Neural progenitor cell (in vitro differentiated cells): Measurements from ENCODE around the gene PTPRN2. TPM values are rescaled to one million over a fixed set of nuclear protein-coding genes. Genes with fewer than 3 reads are reported as not detected.

Experiments
- DNase-seq: peaks from one replicate; pipeline ENCODE4 v3.0.0-alpha.2; 2016; ENCODE audit warnings: low spot score
- H2AFZ ChIP-seq: fragments of 200-600 bp; sonication (generic); replicated peaks from 2 replicates; pipeline ENCODE4 v1.6.1; 2016; ENCODE audit warnings: antibody characterized with exemption
- H3F3A ChIP-seq: fragments of 200-600 bp; sonication (generic); 2 replicates; pipeline ENCODE4 v1.6.1; 2016; ENCODE audit warnings: antibody characterized with exemption, low read depth
- H3K27ac ChIP-seq: fragments of 200-600 bp; sonication (generic); 2 replicates; pipeline ENCODE4 v1.5.1; 2016; ENCODE audit warnings: mild to moderate bottlenecking
- H3K27me3 ChIP-seq: fragments of 200-600 bp; sonication (generic); 2 replicates; pipeline ENCODE4 v1.6.1; 2016; ENCODE audit warnings: mild to moderate bottlenecking, moderate library complexity
- H3K36me3 ChIP-seq: fragments of 200-600 bp; sonication (generic); 2 replicates; pipeline ENCODE4 v1.5.1; 2016
- H3K4me1 ChIP-seq: fragments of 200-600 bp; sonication (generic); 2 replicates; pipeline ENCODE4 v1.6.1; 2016; ENCODE audit warnings: mixed run types
- H3K4me2 ChIP-seq: fragments of 200-600 bp; sonication (generic); 2 replicates; pipeline ENCODE4 v1.6.1; 2016
- H3K4me3 ChIP-seq: fragments of 200-600 bp; sonication (generic); 2 replicates; pipeline ENCODE4 v1.5.1; 2016
- H3K79me2 ChIP-seq: fragments of 200-600 bp; sonication (generic); 2 replicates; pipeline ENCODE4 v1.6.1; 2016; ENCODE audit warnings: low read depth
- H3K9ac ChIP-seq: fragments of 200-600 bp; sonication (generic); 2 replicates; pipeline ENCODE4 v1.6.1; 2016
- H3K9me3 ChIP-seq: fragments of 200-600 bp; sonication (generic); 2 replicates; pipeline ENCODE4 v1.5.1; 2016; ENCODE audit warnings: low read depth
- H4K20me1 ChIP-seq: fragments of 200-600 bp; sonication (generic); 2 replicates; pipeline ENCODE4 v1.6.1; 2016; ENCODE audit warnings: low read depth
- H3K27ac Mint-ChIP-seq: 3 replicates; pipeline ENCODE4 v1.8.0; 2021; ENCODE audit warnings: mixed read lengths
- H3K27me3 Mint-ChIP-seq: 2 replicates; pipeline ENCODE4 v1.8.0; 2022; ENCODE audit warnings: low read depth, mild to moderate bottlenecking, inconsistent platforms, moderate library complexity, mixed read lengths; ENCODE audit not compliant: insufficient read depth
- H3K36me3 Mint-ChIP-seq: 3 replicates; pipeline ENCODE4 v1.8.0; 2021; ENCODE audit warnings: mixed read lengths
- H3K4me1 Mint-ChIP-seq: 3 replicates; pipeline ENCODE4 v1.8.0; 2021; ENCODE audit warnings: mixed read lengths
- H3K4me3 Mint-ChIP-seq: 3 replicates; pipeline ENCODE4 v1.8.0; 2021; ENCODE audit warnings: mild to moderate bottlenecking, moderate library complexity, mixed read lengths
- H3K9me3 Mint-ChIP-seq: 3 replicates; pipeline ENCODE4 v1.8.0; 2020; ENCODE audit warnings: mixed read lengths
- CTCF ChIP-seq: fragments of 200-600 bp; sonication (generic); IDR thresholded peaks from 2 replicates; pipeline ENCODE4 v1.5.1; 2017; ENCODE audit warnings: antibody characterized with exemption, mild to moderate bottlenecking
- EZH2 ChIP-seq: fragments of 200-600 bp; sonication (generic); IDR thresholded peaks from 2 replicates; pipeline ENCODE4 v1.6.1; 2017; ENCODE audit warnings: antibody characterized with exemption, mild to moderate bottlenecking, moderate library complexity
- EZH2phosphoT487 ChIP-seq: fragments of 200-600 bp; sonication (generic); IDR thresholded peaks from 2 replicates; pipeline ENCODE4 v1.6.1; 2017; ENCODE audit warnings: antibody characterized with exemption
- total RNA-seq: library from RNA; depleted of rRNA; stranded (reverse); fragments of >200 nt; gene quantifications from 2 replicates; pipeline ENCODE4 v1.2.3, GENCODE V29; 2015; ENCODE audit warnings: low replicate concordance

PTPRN2 gene
- total RNA-seq, 1 donor from 2014 or later: 3.0 TPM

GRCh38 chr7:157640144-157640543 is 947.5 kb downstream of the PTPRN2 start:
- Histone ChIP-seq H4K20me1 (no peaks in the 10 kb centered on the region), H3K79me2 (no peaks in the 10 kb centered on the region), H3K4me1 (no peaks in the 10 kb centered on the region), H2AFZ (no peak overlapping the region), H3K36me3 (peaks cover 3% of the 10 kb centered on the region), H3K9ac (no peak overlapping the region), H3K27ac (no peak overlapping the region), H3K9me3 (peaks cover 12% of the 10 kb centered on the region), H3K4me2 (no peak overlapping the region), H3F3A (no peaks in the 10 kb centered on the region), H3K4me3 (no peak overlapping the region), H3K27me3 (peaks cover 30% of the 10 kb centered on the region)
- peaks cover 11% of the 10 kb centered on the region for H3K27me3 Mint-ChIP-seq
- peaks cover 43% of the 10 kb centered on the region for H3K9me3 Mint-ChIP-seq
- no peak for DNase-seq
- peaks cover 82% of the 10 kb centered on the region for H3K36me3 Mint-ChIP-seq
- no peak overlapping the region for H3K4me3 Mint-ChIP-seq
- peaks cover 19% of the 10 kb centered on the region for H3K4me1 Mint-ChIP-seq
- H3K27ac Mint-ChIP-seq: no peak overlapping the region
- no peak for TF ChIP-seq CTCF

GRCh38 chr7:157638563-157638962 is 949.1 kb downstream of the PTPRN2 start:
- TF ChIP-seq EZH2 (no peak), EZH2phosphoT487 (no peak), CTCF (no peak)
- Mint-ChIP-seq H3K36me3 (peaks cover 88% of the 10 kb centered on the region), H3K9me3 (peaks cover 34% of the 10 kb centered on the region), H3K27ac (no peak overlapping the region), H3K4me3 (no peak overlapping the region), H3K27me3 (peaks cover 11% of the 10 kb centered on the region), H3K4me1 (peaks cover 30% of the 10 kb centered on the region)
- Histone ChIP-seq H3K9me3 (peaks cover 12% of the 10 kb centered on the region), H2AFZ (no peak overlapping the region), H3K27ac (no peak overlapping the region), H3K4me2 (no peak overlapping the region), H3K79me2 (no peaks in the 10 kb centered on the region), H3K4me3 (no peak overlapping the region), H3K4me1 (no peaks in the 10 kb centered on the region), H3F3A (no peaks in the 10 kb centered on the region), H3K36me3 (peaks cover 3% of the 10 kb centered on the region), H4K20me1 (peaks cover 2% of the 10 kb centered on the region), H3K9ac (no peak overlapping the region), H3K27me3 (peaks cover 36% of the 10 kb centered on the region)
- no peak for DNase-seq

GRCh38 chr7:157637216-157637949 is 950.2 kb downstream of the PTPRN2 start:
- H3K4me2 ChIP-seq: no peak overlapping the region
- TF ChIP-seq CTCF: no peak
- TF ChIP-seq EZH2: no peak
- no peak for TF ChIP-seq EZH2phosphoT487
- Mint-ChIP-seq H3K4me1 (peaks cover 30% of the 10 kb centered on the region), H3K4me3 (no peak overlapping the region), H3K9me3 (peaks cover 28% of the 10 kb centered on the region), H3K36me3 (peaks cover 85% of the 10 kb centered on the region), H3K27me3 (peaks cover 5% of the 10 kb centered on the region), H3K27ac (no peak overlapping the region)
- H3K4me1 ChIP-seq: no peaks in the 10 kb centered on the region
- peaks cover 3% of the 10 kb centered on the region for H3K36me3 ChIP-seq
- no peak overlapping the region for H2AFZ ChIP-seq
- H3F3A ChIP-seq: no peaks in the 10 kb centered on the region
- H3K9ac ChIP-seq: no peak overlapping the region
- H3K27me3 ChIP-seq: peaks cover 36% of the 10 kb centered on the region
- peaks cover 2% of the 10 kb centered on the region for H4K20me1 ChIP-seq
- peak; percentile 17 for DNase-seq
- no peak overlapping the region for H3K4me3 ChIP-seq
- H3K79me2 ChIP-seq: no peaks in the 10 kb centered on the region
- peaks cover 12% of the 10 kb centered on the region for H3K9me3 ChIP-seq
- no peak overlapping the region for H3K27ac ChIP-seq
